GM12891 (cell line): Measurements from ENCODE around the gene POMP.

ENCODE experiments used
- PAX5 ChIP-seq: IDR thresholded peaks from 2 replicates; pipeline ENCODE4 v1.6.1; 2011; ENCODE audit warnings: low read length, moderate library complexity, mild to moderate bottlenecking; ENCODE audit not compliant: insufficient read depth, severe bottlenecking
- POLR2A ChIP-seq: IDR thresholded peaks from 2 replicates; pipeline ENCODE4 v1.6.1; 2011; ENCODE audit warnings: low read depth, low read length, control low read depth
- POLR2AphosphoS5 ChIP-seq: IDR thresholded peaks from 2 replicates; pipeline ENCODE4 v1.6.1; 2011; ENCODE audit warnings: low read depth, low read length, control low read depth
- TAF1 ChIP-seq: IDR thresholded peaks from 2 replicates; pipeline ENCODE4 v1.6.1; 2011; ENCODE audit warnings: low read depth, low read length, control low read depth

DNA sequence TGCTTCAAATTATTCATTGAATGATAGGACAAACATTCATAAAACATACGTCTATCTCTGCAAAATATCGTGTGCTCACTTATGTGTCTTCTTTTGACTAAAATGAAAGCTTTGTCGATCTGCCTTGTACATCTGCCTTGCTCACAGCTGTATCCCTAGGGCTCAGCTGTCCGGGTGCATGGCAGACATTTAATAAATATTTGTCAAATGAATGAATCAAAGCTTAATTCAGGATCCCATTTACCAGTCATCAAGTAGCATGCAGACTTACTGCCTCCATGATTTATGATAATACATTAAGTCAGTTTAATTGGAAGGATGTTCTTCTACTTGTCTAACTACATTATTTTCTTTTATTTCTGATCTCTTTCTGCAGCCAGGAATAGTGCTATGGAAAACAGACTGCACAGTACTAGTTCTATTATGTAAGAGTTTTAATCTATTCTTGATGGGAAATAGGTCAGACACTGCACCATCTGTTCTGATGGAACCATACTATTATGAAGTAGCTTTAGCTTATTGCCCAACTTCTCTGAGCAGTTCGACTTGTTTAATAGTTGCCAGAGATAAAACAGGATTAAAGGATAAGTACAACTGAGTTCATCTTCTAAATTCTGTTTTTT, 46.6 kb downstream of the POMP start:
- TF ChIP-seq POLR2A (no peak), POLR2AphosphoS5 (no peak), TAF1 (no peak), PAX5 (no peak)
